ENCODE measurements around the gene WDFY2. TPM values are rescaled to one million over a fixed set of nuclear protein-coding genes. Genes with fewer than 3 reads are reported as not detected.
A peak's percentile ranks its signal among the peaks of the same experiment; 100 is the strongest.

WDFY2 gene
- total and polyA plus RNA-seq, 8 donors = 11.4 to 25.2 (median 17.2) TPM

GRCh38 chr13:51683597-51683996 lies 99.3 kb downstream of the WDFY2 start:
- no peak for ATAC-seq
- Histone ChIP-seq H3K4me3 (no peak overlapping the region), H3K27me3 (no peaks in the 10 kb centered on the region), H3K27ac (no peak overlapping the region), H3K4me1 (peaks cover 0 to 2% (median 0%) of the 10 kb centered on the region in 3 donors), H3K9me3 (no peaks in the 10 kb centered on the region), H3K36me3 (no peaks in the 10 kb centered on the region)
- intact Hi-C loops (cut with DNase I) = no loop called here
- FAIRE-seq = no peak
- DNase-seq = no peak
- TF ChIP-seq CTCF (IDR thresholded peaks at IDR 0.05) = no peak
- WGBS, 2 donors = 99 to 100% methylated on average over 1 of the region's 1 CpG

DNA sequence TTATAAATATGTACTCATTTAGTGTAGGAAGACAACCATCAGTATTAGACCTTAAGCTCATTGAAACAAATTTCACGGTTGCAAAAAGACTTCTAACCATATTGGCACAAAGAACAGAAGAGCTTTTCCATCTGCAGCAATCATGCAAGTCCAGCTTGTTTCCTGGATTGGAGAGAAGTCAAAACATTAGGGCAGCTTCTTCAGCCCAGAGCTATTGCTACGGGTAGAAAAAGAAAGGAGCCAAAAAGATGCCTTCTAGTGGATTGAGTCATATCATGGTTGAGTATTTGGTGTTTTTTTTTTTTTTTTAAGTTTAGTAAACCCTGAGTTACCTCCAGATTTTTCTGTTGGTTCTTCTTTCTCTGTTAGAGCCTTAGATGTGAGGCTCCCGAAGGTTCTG lies 99.8 kb downstream of the WDFY2 start:
- Histone ChIP-seq H3K27me3 (no peaks in the 10 kb centered on the region), H3K27ac (no peak overlapping the region), H3K4me3 (no peak overlapping the region), H3K9me3 (no peaks in the 10 kb centered on the region), H3K36me3 (no peaks in the 10 kb centered on the region), H3K4me1 (no peaks in the 10 kb centered on the region)
- intact Hi-C loops (cut with DNase I) = no loop called here
- WGBS, 2 donors = 92 to 93% methylated on average over 3 of the region's 3 CpGs
- no peak for TF ChIP-seq CTCF (IDR thresholded peaks at IDR 0.05)
- ATAC-seq (no peak), FAIRE-seq (no peak), DNase-seq (no peak)

DNA sequence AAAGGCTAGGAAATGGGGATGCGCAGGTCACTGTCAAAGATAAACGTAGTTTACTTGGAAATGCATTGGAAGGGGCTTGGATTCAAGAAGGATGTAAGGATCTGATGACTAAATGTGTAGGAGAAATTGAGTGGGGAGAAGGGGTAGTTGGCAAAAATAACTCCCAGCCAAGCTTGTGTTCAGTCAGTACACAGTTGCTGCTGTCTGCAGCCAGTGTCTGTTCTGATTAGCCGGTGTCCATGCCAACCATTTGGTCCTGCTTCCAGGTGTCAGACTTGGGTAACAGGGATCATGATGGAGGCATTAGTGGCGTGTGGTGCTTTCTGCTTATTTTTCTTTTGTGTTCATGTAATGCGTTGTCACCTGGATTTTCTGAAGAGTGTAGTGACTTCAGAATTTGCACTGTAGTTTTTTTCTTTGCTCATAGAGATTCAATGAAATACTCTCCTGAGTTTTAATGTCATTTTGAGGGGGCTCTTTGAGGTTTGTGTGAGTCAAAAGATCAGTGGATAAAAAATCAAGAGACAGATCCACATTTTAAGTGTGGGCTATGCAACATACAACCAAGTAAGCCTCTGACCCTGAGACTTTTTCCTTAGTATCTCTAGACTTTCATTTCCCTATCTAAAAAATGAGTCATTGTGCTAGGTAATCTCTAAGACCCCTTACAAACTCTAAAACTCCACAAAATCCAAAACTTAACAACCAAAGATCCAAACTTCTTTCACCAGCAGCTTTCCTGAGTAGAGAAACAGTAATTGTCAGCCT lies 103.9 kb downstream of the WDFY2 start:
- TF ChIP-seq CTCF (IDR thresholded peaks at IDR 0.05) = no peak

GRCh38 chr13:51688937-51689662 lies 104.8 kb downstream of the WDFY2 start:
- no peak for FAIRE-seq
- intact Hi-C loops (cut with DNase I) = no loop called here
- Histone ChIP-seq H3K27me3 (no peaks in the 10 kb centered on the region), H3K4me3 (no peak overlapping the region), H3K36me3 (no peaks in the 10 kb centered on the region), H3K9me3 (no peaks in the 10 kb centered on the region), H3K4me1 (peaks cover 0 to 3% (median 0%) of the 10 kb centered on the region in 3 donors), H3K27ac (peak overlapping the region in 3 of 4 donors; percentile 5 to 52 (median 19))
- DNase-seq = no peak
- 60% methylated on average over 8 of the region's 8 CpGs for WGBS, 2 donors
- TF ChIP-seq CTCF (IDR thresholded peaks at IDR 0.05) = no peak
- ATAC-seq = peak in 1 of 4 donors; percentile 23

More for the DNA sequence above, 103.9 kb downstream of the WDFY2 start:
- DNase-seq = no peak
- peaks cover 0 to 3% (median 0%) of the 10 kb centered on the region in 3 donors for H3K4me1 ChIP-seq
- no peak overlapping the region for H3K4me3 ChIP-seq
- H3K36me3 ChIP-seq = no peaks in the 10 kb centered on the region
- ATAC-seq = peak in 3 of 4 donors; percentile 55 to 72 (median 56)
- intact Hi-C loops (cut with DNase I) = no loop called here
- no peak for FAIRE-seq
- 90 to 91% methylated on average over 5 of the region's 5 CpGs for WGBS, 2 donors
- H3K27ac ChIP-seq = peak overlapping the region in 2 of 4 donors; percentile 11 to 52
- H3K9me3 ChIP-seq = no peaks in the 10 kb centered on the region
- H3K27me3 ChIP-seq = no peaks in the 10 kb centered on the region

Measured in pancreas (tissue), 10 donors.